Bronchial epithelial cell (primary cell): ENCODE data around the gene STXBP5. TPM values are rescaled to one million over a fixed set of nuclear protein-coding genes. Genes with fewer than 3 reads are reported as not detected.
"Not testable (repeated sequence)": the region's sequence is repeated elsewhere in the genome, so short reads cannot be mapped to it uniquely, and the experiment has no call there.

Experiments
- DNase-seq: peaks from one replicate; pipeline ENCODE4 v3.0.0-alpha.2; 2010; ENCODE audit warnings: low read depth
- FAIRE-seq: peaks from 2 replicates; lab custom pipeline; 2011; peaks lifted over from hg19 to GRCh38; lab: Jason Lieb, UNC
- H3K27me3 ChIP-seq: 2 replicates; pipeline ENCODE4 v1.5.1; 2011; ENCODE audit warnings: low read length; ENCODE audit not compliant: control insufficient read depth, insufficient read depth
- H3K36me3 ChIP-seq: 2 replicates; pipeline ENCODE4 v1.5.1; 2011; ENCODE audit warnings: low read length; ENCODE audit not compliant: control insufficient read depth, insufficient read depth
- H3K4me3 ChIP-seq: 2 replicates; pipeline ENCODE4 v1.5.1; 2011; ENCODE audit warnings: mild to moderate bottlenecking, low read depth, low read length, control low read depth
- CTCF ChIP-seq: IDR thresholded peaks from 2 replicates; pipeline ENCODE4 v1.5.1; 2011; ENCODE audit warnings: mild to moderate bottlenecking, moderate library complexity, low read length, control low read depth, inconsistent platforms; ENCODE audit not compliant: insufficient read depth, severe bottlenecking
- total RNA-seq: library from RNA; depleted of rRNA; stranded (reverse); fragments of >200 nt; gene quantifications from 2 replicates; pipeline ENCODE4 v1.2.1, GENCODE V29; 2014

STXBP5 gene
- total RNA-seq, 1 donor from 2014 or later = 19.2 TPM

DNA sequence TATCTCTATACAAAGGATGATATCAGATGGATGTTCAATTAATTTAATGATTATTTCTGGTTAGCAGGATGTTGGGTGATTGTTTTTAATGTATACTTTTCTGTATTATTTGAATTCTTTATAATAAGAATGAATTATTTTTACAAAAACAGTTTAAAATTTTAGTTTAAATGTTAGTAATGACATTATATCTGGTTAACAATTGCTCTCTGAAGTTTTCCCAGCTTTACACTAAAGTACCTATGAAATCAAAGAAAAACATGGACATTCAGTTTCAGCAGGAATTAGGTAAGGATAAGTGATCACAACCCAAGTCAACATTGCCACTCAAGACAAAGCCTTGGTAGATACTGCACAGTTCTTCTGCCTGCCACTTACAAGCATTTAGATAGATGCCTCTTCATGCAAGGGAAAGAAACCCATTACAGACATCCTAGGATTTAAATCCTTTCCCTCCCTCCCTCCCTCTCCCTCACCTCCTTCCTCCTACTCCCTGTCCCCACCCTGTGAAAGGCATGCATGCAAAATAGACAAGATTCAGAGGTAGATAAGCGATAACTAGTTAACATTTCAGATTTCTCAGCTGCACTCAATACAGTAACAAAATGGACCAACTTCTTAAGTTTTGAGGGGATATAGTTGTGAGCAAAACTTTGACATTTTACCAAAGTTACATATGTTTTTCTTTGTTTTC, 143.8 kb downstream of the STXBP5 start:
- no peak overlapping the region for H3K4me3 ChIP-seq
- no peaks in the 10 kb centered on the region for H3K36me3 ChIP-seq
- TF ChIP-seq CTCF = no peak
- FAIRE-seq = no peak
- DNase-seq = no peak
- H3K27me3 ChIP-seq = no peaks in the 10 kb centered on the region

- DNase-seq = no peak
- no peak for TF ChIP-seq CTCF
- no peaks in the 10 kb centered on the region for H3K27me3 ChIP-seq
- H3K36me3 ChIP-seq = peaks cover 3% of the 10 kb centered on the region
- no peak for FAIRE-seq
- H3K4me3 ChIP-seq = no peak overlapping the region
These were observed 157.2 kb downstream of the STXBP5 start for GRCh38 chr6:147361311-147361981.

- no peak for FAIRE-seq
- TF ChIP-seq CTCF = no peak
- no peak overlapping the region for H3K4me3 ChIP-seq
- DNase-seq = no peak
- no peaks in the 10 kb centered on the region for H3K27me3 ChIP-seq
- peaks cover 1% of the 10 kb centered on the region for H3K36me3 ChIP-seq
These were observed 162.1 kb downstream of the STXBP5 start for GRCh38 chr6:147366290-147366689.

DNA sequence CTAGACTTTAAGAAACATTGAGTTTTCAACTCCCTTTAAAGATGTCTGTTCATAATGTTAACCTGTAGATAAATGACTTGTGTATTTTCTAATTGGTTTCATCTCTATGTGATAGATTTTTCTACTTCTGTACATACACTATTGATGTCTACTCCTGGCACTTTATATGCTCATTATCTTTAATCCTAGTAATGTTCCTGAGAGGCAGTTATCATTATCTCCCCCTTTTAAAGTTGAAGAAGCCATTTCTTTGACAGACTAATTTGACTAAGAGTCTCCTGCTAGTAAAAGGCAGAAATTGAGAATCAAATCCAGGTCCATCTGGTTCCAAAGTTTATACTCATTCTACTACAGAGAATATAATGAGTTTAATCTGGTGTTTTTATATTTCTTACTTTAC, 167.1 kb downstream of the STXBP5 start:
- FAIRE-seq = no peak
- no peak overlapping the region for H3K4me3 ChIP-seq
- no peak for TF ChIP-seq CTCF

DNA sequence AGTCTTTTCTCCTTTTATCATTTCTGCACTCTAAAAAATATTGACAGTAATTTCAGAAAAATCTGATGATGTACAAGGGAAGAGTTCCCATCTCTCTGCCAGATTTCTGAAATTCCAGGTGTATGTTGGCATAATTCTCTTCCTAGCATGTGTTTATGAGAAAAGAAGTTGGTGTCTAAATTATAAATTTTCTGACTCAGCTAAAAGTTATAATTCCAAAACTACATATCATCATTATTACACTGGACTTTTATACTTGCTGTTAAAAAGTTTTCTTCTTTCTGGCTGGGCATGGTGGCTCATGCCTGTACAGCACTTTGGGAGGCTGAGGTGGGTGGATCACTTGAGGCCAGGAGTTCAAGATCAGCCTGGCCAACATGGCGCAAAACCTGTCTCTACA, 168.6 kb downstream of the STXBP5 start:
- DNase-seq = no peak
- Histone ChIP-seq H3K36me3 (no peaks in the 10 kb centered on the region), H3K27me3 (no peaks in the 10 kb centered on the region), H3K4me3 (no peak overlapping the region)
- TF ChIP-seq CTCF = no peak
- no peak for FAIRE-seq

More for the DNA sequence above, 167.1 kb downstream of the STXBP5 start:
- DNase-seq = no peak
- no peaks in the 10 kb centered on the region for H3K36me3 ChIP-seq
- H3K27me3 ChIP-seq = no peaks in the 10 kb centered on the region

DNA sequence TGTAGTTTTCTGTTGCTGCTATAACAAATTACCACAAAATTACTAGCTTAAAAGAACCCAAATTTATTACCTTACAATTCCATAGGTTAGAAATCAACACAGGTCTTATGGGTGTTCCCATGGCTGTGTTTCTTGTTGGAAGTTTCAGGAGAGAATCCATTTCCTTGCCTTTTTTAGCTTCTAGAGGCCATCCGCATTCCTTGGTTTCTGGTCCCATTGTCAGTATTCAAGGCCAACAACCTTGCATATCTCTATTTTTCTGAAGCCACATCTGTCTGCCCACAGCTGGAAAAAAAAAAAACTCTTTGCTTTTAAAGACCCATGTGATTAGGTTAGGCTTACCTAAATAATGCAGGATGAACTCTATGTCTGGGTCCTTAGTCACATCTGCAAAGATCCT, 174.6 kb downstream of the STXBP5 start:
- H3K4me3 ChIP-seq = no peak overlapping the region
- FAIRE-seq = no peak

GRCh38 chr6:147380841-147381240, 176.6 kb downstream of the STXBP5 start:
- FAIRE-seq, H3K4me3 ChIP-seq, H3K36me3 ChIP-seq, DNase-seq, H3K27me3 ChIP-seq: not testable (repeated sequence)

More for the DNA sequence above, 174.6 kb downstream of the STXBP5 start:
- no peaks in the 10 kb centered on the region for H3K27me3 ChIP-seq
- no peaks in the 10 kb centered on the region for H3K36me3 ChIP-seq
- TF ChIP-seq CTCF = no peak
- no peak for DNase-seq
